EL (cell line): ENCODE results near the gene CLDN34.

Source experiments
- DNase-seq: peaks from one replicate; pipeline ENCODE4 v3.0.0-alpha.2; 2016

The CLDN34 gene

DNA sequence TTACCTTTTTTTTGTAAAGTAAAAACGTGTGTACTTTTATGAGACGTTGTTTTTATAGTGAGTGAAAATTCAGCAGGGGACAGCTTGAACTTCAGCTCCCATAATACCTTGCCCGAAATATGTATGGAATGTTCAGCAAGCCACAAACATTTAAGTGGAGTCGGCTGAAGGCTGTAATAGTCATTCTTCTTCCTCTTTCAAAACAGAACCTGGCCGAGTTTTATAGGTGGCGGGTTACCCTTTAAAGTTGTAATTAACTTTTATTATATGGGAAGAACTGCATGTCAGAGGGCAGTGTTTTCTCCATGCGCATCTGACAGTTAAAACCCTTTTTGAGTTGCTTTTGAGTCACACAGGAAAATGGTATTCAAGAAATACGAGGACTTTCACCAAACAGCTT lies 50.7 kb downstream of the CLDN34 start:
- peak; percentile 82 for DNase-seq
